Endothelial cell (in vitro differentiated cells): Measurements from ENCODE around the gene SEPTIN10. TPM values are rescaled to one million over a fixed set of nuclear protein-coding genes. Genes with fewer than 3 reads are reported as not detected.

Experiments
- DNase-seq: peaks from one replicate; pipeline ENCODE4 v3.0.0; 2021; ENCODE audit warnings: low spot score
- H3K27ac Mint-ChIP-seq: one replicate; pipeline ENCODE4 v1.8.0; 2021; ENCODE audit warnings: mixed read lengths, inconsistent platforms; ENCODE audit not compliant: unreplicated experiment
- H3K27me3 Mint-ChIP-seq: one replicate; pipeline ENCODE4 v1.8.0; 2021; ENCODE audit warnings: mild to moderate bottlenecking, moderate library complexity, mixed read lengths, inconsistent platforms; ENCODE audit not compliant: unreplicated experiment
- H3K36me3 Mint-ChIP-seq: one replicate; pipeline ENCODE4 v1.8.0; 2021; ENCODE audit warnings: mild to moderate bottlenecking, low read depth, mixed read lengths, inconsistent platforms; ENCODE audit not compliant: unreplicated experiment
- H3K4me1 Mint-ChIP-seq: one replicate; pipeline ENCODE4 v1.8.0; 2021; ENCODE audit warnings: mild to moderate bottlenecking, mixed read lengths, inconsistent platforms; ENCODE audit not compliant: unreplicated experiment
- H3K4me3 Mint-ChIP-seq: one replicate; pipeline ENCODE4 v1.8.0; 2021; ENCODE audit warnings: mild to moderate bottlenecking, mixed read lengths, inconsistent platforms; ENCODE audit not compliant: unreplicated experiment
- H3K9me3 Mint-ChIP-seq: one replicate; pipeline ENCODE4 v1.8.0; 2021; ENCODE audit warnings: mixed read lengths, inconsistent platforms; ENCODE audit not compliant: unreplicated experiment
- CTCF ChIP-seq: fragments of 200-600 bp; sonication (generic); IDR thresholded peaks from one replicate; pipeline ENCODE4 v1.5.0; 2021; ENCODE audit warnings: antibody characterized with exemption; ENCODE audit not compliant: unreplicated experiment
- total RNA-seq: library from RNA; stranded (reverse); fragmentation: NEBNext Ultra II Directional; extraction: Animal tissue kit (Norgen Biotek cat#: 25700); gene quantifications from one replicate; pipeline ENCODE4 v1.2.1, GENCODE V29; 2021; ENCODE audit not compliant: unreplicated experiment

SEPTIN10 gene
- total RNA-seq, 1 donor from 2014 or later = 69.8 TPM

- H3K36me3 Mint-ChIP-seq = no peaks in the 10 kb centered on the region
- no peak overlapping the region for H3K4me3 Mint-ChIP-seq
- peaks cover 4% of the 10 kb centered on the region for H3K27me3 Mint-ChIP-seq
- TF ChIP-seq CTCF = no peak
- no peak for DNase-seq
- H3K4me1 Mint-ChIP-seq = peaks cover 10% of the 10 kb centered on the region
- H3K9me3 Mint-ChIP-seq = no peaks in the 10 kb centered on the region
- no peak overlapping the region for H3K27ac Mint-ChIP-seq
Observed at GRCh38 chr2:109530712-109531111, 83.1 kb downstream of the SEPTIN10 start.

GRCh38 chr2:109529532-109530449 is 84.0 kb downstream of the SEPTIN10 start:
- peaks cover 1% of the 10 kb centered on the region for H3K27me3 Mint-ChIP-seq
- no peak for DNase-seq
- TF ChIP-seq CTCF = no peak
- H3K27ac Mint-ChIP-seq = no peak overlapping the region
- no peaks in the 10 kb centered on the region for H3K9me3 Mint-ChIP-seq
- H3K4me3 Mint-ChIP-seq = peak overlapping the region; percentile 19
- H3K36me3 Mint-ChIP-seq = no peaks in the 10 kb centered on the region
- H3K4me1 Mint-ChIP-seq = peaks cover 10% of the 10 kb centered on the region

GRCh38 chr2:109528811-109529501 is 84.8 kb downstream of the SEPTIN10 start:
- H3K9me3 Mint-ChIP-seq = no peaks in the 10 kb centered on the region
- peaks cover 10% of the 10 kb centered on the region for H3K4me1 Mint-ChIP-seq
- no peak for TF ChIP-seq CTCF
- H3K27me3 Mint-ChIP-seq = peaks cover 1% of the 10 kb centered on the region
- H3K36me3 Mint-ChIP-seq = no peaks in the 10 kb centered on the region
- DNase-seq = no peak
- no peak overlapping the region for H3K4me3 Mint-ChIP-seq
- H3K27ac Mint-ChIP-seq = no peak overlapping the region

GRCh38 chr2:109527846-109528705 is 85.7 kb downstream of the SEPTIN10 start:
- H3K9me3 Mint-ChIP-seq = no peaks in the 10 kb centered on the region
- H3K4me3 Mint-ChIP-seq = no peak overlapping the region
- DNase-seq = no peak
- no peak for TF ChIP-seq CTCF
- H3K27ac Mint-ChIP-seq = no peak overlapping the region
- peaks cover 10% of the 10 kb centered on the region for H3K4me1 Mint-ChIP-seq
- H3K36me3 Mint-ChIP-seq = no peaks in the 10 kb centered on the region
- H3K27me3 Mint-ChIP-seq = peaks cover 1% of the 10 kb centered on the region
